ENCODE data around the gene SEMA4A. TPM values are rescaled to one million over a fixed set of nuclear protein-coding genes. Genes with fewer than 3 reads are reported as not detected.

SEMA4A gene
- total and polyA plus RNA-seq, 4 donors: 1.1 to 3.5 (median 1.7) TPM

GRCh38 chr1:156130578-156130942 lies 22.8 kb upstream of the SEMA4A start:
- H3K9ac ChIP-seq (ENCODE audit: low read depth in 1 of 2, low read length in 2 of 2): no peak overlapping the region
- H3K4me1 ChIP-seq (ENCODE audit: control insufficient read depth in 4 of 4, insufficient read depth in 4 of 4, low read length in 3 of 4): peaks cover 0 to 29% (median 20%) of the 10 kb centered on the region in 4 donors
- TF ChIP-seq RAD21 (IDR thresholded peaks at IDR 0.05) (no peak), RXRA (IDR thresholded peaks at IDR 0.05) (no peak), EGR1 (IDR thresholded peaks at IDR 0.05; ENCODE audit: low read depth in 2 of 2) (no peak), CTCF (IDR thresholded peaks at IDR 0.05; ENCODE audit: low read depth, low read length, missing input control) (no peak), GABPA (IDR thresholded peaks at IDR 0.05 in 1 of 2, conservative IDR thresholded peaks at IDR 0.05 in 1 of 2) (no peak), REST (IDR thresholded peaks at IDR 0.05) (no peak), YY1 (IDR thresholded peaks at IDR 0.05) (no peak), HNF4A (conservative IDR thresholded peaks at IDR 0.05) (no peak), ATF3 (IDR thresholded peaks at IDR 0.05) (no peak), FOXA2 (IDR thresholded peaks at IDR 0.05) (no peak), NR2F2 (IDR thresholded peaks at IDR 0.05) (no peak)
- no peak for DNase-seq (ENCODE audit: low spot score)
- WGBS: 82% methylated on average over 6 of the region's 6 CpGs
- H3K27ac ChIP-seq (ENCODE audit: low read depth in 1 of 2, low read length in 2 of 2): peak overlapping the region in 1 of 2 donors; percentile 26
- H3K27me3 ChIP-seq (ENCODE audit: control insufficient read depth in 4 of 4, insufficient read depth in 4 of 4, low read length in 3 of 4): no peaks in the 10 kb centered on the region
- no peak overlapping the region for H3K4me3 ChIP-seq (ENCODE audit: low read depth in 1 of 3, low read length in 3 of 3)
- H3K36me3 ChIP-seq (ENCODE audit: control insufficient read depth in 4 of 4, insufficient read depth in 3 of 4, low read depth in 1 of 4, low read length in 3 of 4): peaks cover 13 to 30% (median 17%) of the 10 kb centered on the region in 4 donors
- H3K9me3 ChIP-seq (ENCODE audit: control insufficient read depth in 4 of 4, low read length in 3 of 4): no peaks in the 10 kb centered on the region

GRCh38 chr1:156134716-156135435 lies 18.5 kb upstream of the SEMA4A start:
- H3K9me3 ChIP-seq (ENCODE audit: control insufficient read depth in 4 of 4, low read length in 3 of 4): no peaks in the 10 kb centered on the region
- H3K9ac ChIP-seq (ENCODE audit: low read depth in 1 of 2, low read length in 2 of 2): no peak overlapping the region
- no peak overlapping the region for H3K27ac ChIP-seq (ENCODE audit: low read depth in 1 of 2, low read length in 2 of 2)
- H3K27me3 ChIP-seq (ENCODE audit: control insufficient read depth in 4 of 4, insufficient read depth in 4 of 4, low read length in 3 of 4): no peaks in the 10 kb centered on the region
- TF ChIP-seq NR2F2 (IDR thresholded peaks at IDR 0.05) (no peak), MAX (IDR thresholded peaks at IDR 0.05) (no peak), CTCF (IDR thresholded peaks at IDR 0.05; ENCODE audit: low read depth, low read length, missing input control) (no peak), HNF4A (conservative IDR thresholded peaks at IDR 0.05) (no peak), EGR1 (IDR thresholded peaks at IDR 0.05; ENCODE audit: low read depth in 2 of 2) (no peak), REST (IDR thresholded peaks at IDR 0.05) (no peak), FOXA1 (IDR thresholded peaks at IDR 0.05) (no peak), FOXA2 (IDR thresholded peaks at IDR 0.05) (no peak), ZBTB33 (IDR thresholded peaks at IDR 0.05) (no peak)
- H3K36me3 ChIP-seq (ENCODE audit: control insufficient read depth in 4 of 4, insufficient read depth in 3 of 4, low read depth in 1 of 4, low read length in 3 of 4): peaks cover 29 to 69% (median 43%) of the 10 kb centered on the region in 4 donors
- 95% methylated on average over 18 of the region's 18 CpGs for WGBS
- H3K4me3 ChIP-seq (ENCODE audit: low read depth in 1 of 3, low read length in 3 of 3): no peak overlapping the region
- no peak for DNase-seq (ENCODE audit: low spot score)
- peaks cover 0 to 6% (median 3%) of the 10 kb centered on the region in 4 donors for H3K4me1 ChIP-seq (ENCODE audit: control insufficient read depth in 4 of 4, insufficient read depth in 4 of 4, low read length in 3 of 4)
